Measurements from ENCODE around the gene SAMD10.

- TF ChIP-seq, protein P1, sequence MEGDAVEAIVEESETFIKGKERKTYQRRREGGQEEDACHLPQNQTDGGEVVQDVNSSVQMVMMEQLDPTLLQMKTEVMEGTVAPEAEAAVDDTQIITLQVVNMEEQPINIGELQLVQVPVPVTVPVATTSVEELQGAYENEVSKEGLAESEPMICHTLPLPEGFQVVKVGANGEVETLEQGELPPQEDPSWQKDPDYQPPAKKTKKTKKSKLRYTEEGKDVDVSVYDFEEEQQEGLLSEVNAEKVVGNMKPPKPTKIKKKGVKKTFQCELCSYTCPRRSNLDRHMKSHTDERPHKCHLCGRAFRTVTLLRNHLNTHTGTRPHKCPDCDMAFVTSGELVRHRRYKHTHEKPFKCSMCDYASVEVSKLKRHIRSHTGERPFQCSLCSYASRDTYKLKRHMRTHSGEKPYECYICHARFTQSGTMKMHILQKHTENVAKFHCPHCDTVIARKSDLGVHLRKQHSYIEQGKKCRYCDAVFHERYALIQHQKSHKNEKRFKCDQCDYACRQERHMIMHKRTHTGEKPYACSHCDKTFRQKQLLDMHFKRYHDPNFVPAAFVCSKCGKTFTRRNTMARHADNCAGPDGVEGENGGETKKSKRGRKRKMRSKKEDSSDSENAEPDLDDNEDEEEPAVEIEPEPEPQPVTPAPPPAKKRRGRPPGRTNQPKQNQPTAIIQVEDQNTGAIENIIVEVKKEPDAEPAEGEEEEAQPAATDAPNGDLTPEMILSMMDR (IDR thresholded peaks at IDR 0.05; ENCODE audit: low read length) = no peak
- no peak for TF ChIP-seq EZH2 (IDR thresholded peaks at IDR 0.05; ENCODE audit: borderline replicate concordance, low read length)
Observed at GRCh38 chr20:63958471-63958870, 21.0 kb downstream of the SAMD10 start.
